H9 (cell line): ENCODE measurements around the gene NAP1L1. TPM values are rescaled to one million over a fixed set of nuclear protein-coding genes. Genes with fewer than 3 reads are reported as not detected.

Experiments
- DNase-seq: peaks from one replicate; pipeline ENCODE4 v3.0.0-alpha.2; 2017
- H2AFZ ChIP-seq: one replicate; pipeline ENCODE4 v1.6.1; 2013; ENCODE audit warnings: mild to moderate bottlenecking, low read length, control low read depth, moderate library complexity
- H2AK5ac ChIP-seq: 2 replicates; pipeline ENCODE4 v1.6.1; 2013; ENCODE audit warnings: low read length, control low read depth, mixed read lengths; ENCODE audit not compliant: insufficient read length
- H2BK120ac ChIP-seq: one replicate; pipeline ENCODE4 v1.6.1; 2013; ENCODE audit warnings: low read depth, mild to moderate bottlenecking, low read length, control low read depth, inconsistent platforms; ENCODE audit not compliant: poor library complexity, severe bottlenecking
- H2BK12ac ChIP-seq: 2 replicates; pipeline ENCODE4 v1.6.1; 2013; ENCODE audit warnings: low read length, control low read depth, mixed read lengths, low read depth; ENCODE audit not compliant: insufficient read length
- H2BK15ac ChIP-seq: 2 replicates; pipeline ENCODE4 v1.6.1; 2013; ENCODE audit warnings: low read depth, low read length, control low read depth
- H2BK20ac ChIP-seq: one replicate; pipeline ENCODE4 v1.6.1; 2013; ENCODE audit warnings: low read depth, mild to moderate bottlenecking, low read length, control low read depth, inconsistent platforms; ENCODE audit not compliant: poor library complexity, severe bottlenecking
- H2BK5ac ChIP-seq: 2 replicates; pipeline ENCODE4 v1.6.1; 2013; ENCODE audit warnings: low read length, control low read depth, mixed read lengths; ENCODE audit not compliant: insufficient read length
- H3K14ac ChIP-seq: 2 replicates; pipeline ENCODE4 v1.6.1; 2013; ENCODE audit warnings: low read length, control low read depth; ENCODE audit not compliant: insufficient read depth
- H3K18ac ChIP-seq: 2 replicates; pipeline ENCODE4 v1.6.1; 2013; ENCODE audit warnings: low read depth, mild to moderate bottlenecking, mixed read lengths, low read length, control low read depth; ENCODE audit not compliant: insufficient read length
- H3K23ac ChIP-seq: 2 replicates; pipeline ENCODE4 v1.6.1; 2013; ENCODE audit warnings: low read length, control low read depth, mixed read lengths, low read depth; ENCODE audit not compliant: insufficient read length
- H3K23me2 ChIP-seq: 2 replicates; pipeline ENCODE4 v1.6.1; 2013; ENCODE audit warnings: low read depth, mild to moderate bottlenecking, mixed read lengths, low read length, control low read depth; ENCODE audit not compliant: insufficient read length, poor library complexity, severe bottlenecking
- H3K27ac ChIP-seq: 2 replicates; pipeline ENCODE4 v1.5.1; 2013; ENCODE audit warnings: low read length, control low read depth, mixed read lengths, low read depth; ENCODE audit not compliant: insufficient read length
- H3K27me3 ChIP-seq: 2 replicates; pipeline ENCODE4 v1.6.1; 2013; ENCODE audit warnings: low read length, control low read depth, inconsistent platforms; ENCODE audit not compliant: insufficient read depth
- H3K4ac ChIP-seq: 2 replicates; pipeline ENCODE4 v1.6.1; 2013; ENCODE audit warnings: low read depth, mild to moderate bottlenecking, control low read depth, inconsistent platforms, low read length, moderate library complexity
- H3K4me1 ChIP-seq: 2 replicates; pipeline ENCODE4 v1.6.1; 2013; ENCODE audit warnings: low read length, control low read depth, inconsistent platforms; ENCODE audit not compliant: insufficient read depth
- H3K4me2 ChIP-seq: 2 replicates; pipeline ENCODE4 v1.6.1; 2013; ENCODE audit warnings: low read length, control low read depth, mixed read lengths; ENCODE audit not compliant: insufficient read length, insufficient read depth
- H3K56ac ChIP-seq: 2 replicates; pipeline ENCODE4 v1.6.1; 2013; ENCODE audit warnings: low read depth, mild to moderate bottlenecking, mixed read lengths, low read length, control low read depth; ENCODE audit not compliant: insufficient read length
- H3K79me1 ChIP-seq: 2 replicates; pipeline ENCODE4 v1.6.1; 2013; ENCODE audit warnings: low read depth, mild to moderate bottlenecking, moderate library complexity, low read length, control low read depth, inconsistent platforms; ENCODE audit not compliant: insufficient read depth, poor library complexity, severe bottlenecking
- H3K79me2 ChIP-seq: 2 replicates; pipeline ENCODE4 v1.6.1; 2013; ENCODE audit warnings: low read length, control low read depth, inconsistent platforms; ENCODE audit not compliant: insufficient read depth
- H3K9ac ChIP-seq: 2 replicates; pipeline ENCODE4 v1.6.1; 2013; ENCODE audit warnings: low read length, control low read depth, mixed read lengths; ENCODE audit not compliant: insufficient read length; ENCODE audit errors: extremely low read depth
- H3K9me3 ChIP-seq: one replicate; pipeline ENCODE4 v1.6.1; 2013; ENCODE audit warnings: low read depth, low read length, inconsistent platforms; ENCODE audit not compliant: control insufficient read depth
- H3T11ph ChIP-seq: one replicate; pipeline ENCODE4 v1.6.1; 2013; ENCODE audit warnings: mild to moderate bottlenecking, low read length, control low read depth, inconsistent platforms
- H4K20me1 ChIP-seq: one replicate; pipeline ENCODE4 v1.6.1; 2013; ENCODE audit not compliant: control insufficient read depth, insufficient read length, insufficient read depth
- H4K5ac ChIP-seq: 2 replicates; pipeline ENCODE4 v1.6.1; 2013; ENCODE audit warnings: low read depth, mild to moderate bottlenecking, mixed read lengths, low read length, control low read depth; ENCODE audit not compliant: insufficient read length
- H4K8ac ChIP-seq: replicated peaks from 2 replicates; pipeline ENCODE4 v1.6.1; 2013; ENCODE audit warnings: low read length, control low read depth, mixed read lengths, low read depth; ENCODE audit not compliant: insufficient read length
- H4K91ac ChIP-seq: 2 replicates; pipeline ENCODE4 v1.6.1; 2013; ENCODE audit warnings: low read depth, mild to moderate bottlenecking, moderate library complexity, mixed read lengths, low read length, control low read depth; ENCODE audit not compliant: insufficient read length
- H3K27ac Mint-ChIP-seq, 3 experiments: 2 replicates in 2 of 3; 3 replicates in 1 of 3; pipeline ENCODE4 v1.8.0; 2020 to 2021; ENCODE audit warnings: mixed read lengths in 3 of 3, mild to moderate bottlenecking in 1 of 3, moderate library complexity in 1 of 3
- H3K27me3 Mint-ChIP-seq: 2 replicates; pipeline ENCODE4 v1.8.0; 2021; ENCODE audit warnings: low read depth, mild to moderate bottlenecking, moderate library complexity, mixed read lengths
- H3K36me3 Mint-ChIP-seq, 3 experiments: 2 replicates in 2 of 3; 3 replicates in 1 of 3; pipeline ENCODE4 v1.8.0; 2020 to 2021; ENCODE audit warnings: low read depth in 3 of 3, mixed read lengths in 3 of 3; ENCODE audit not compliant: insufficient read depth in 1 of 3
- H3K4me1 Mint-ChIP-seq, 2 experiments: 2 replicates each; pipeline ENCODE4 v1.8.0; 2020; ENCODE audit warnings: mixed read lengths in 2 of 2
- H3K4me3 Mint-ChIP-seq, 2 experiments: 2 replicates in 1 of 2; 3 replicates in 1 of 2; pipeline ENCODE4 v1.8.0; 2020 to 2021; ENCODE audit warnings: mild to moderate bottlenecking in 2 of 2, mixed read lengths in 2 of 2, moderate library complexity in 1 of 2
- H3K9me3 Mint-ChIP-seq, 2 experiments: 2 replicates in 1 of 2; 3 replicates in 1 of 2; pipeline ENCODE4 v1.8.0; 2020; ENCODE audit warnings: mild to moderate bottlenecking in 2 of 2, mixed read lengths in 2 of 2, moderate library complexity in 1 of 2
- CTCF ChIP-seq: fragments of 200-600 bp; sonication (generic); conservative IDR thresholded peaks from 3 replicates; pipeline ENCODE4 v1.8.0; 2021; ENCODE audit warnings: antibody characterized with exemption, mild to moderate bottlenecking
- WGBS: extraction: QIAGEN DNeasy Blood & Tissue Kit; methylation state at CpG from one replicate; pipeline ENCODE4 v1.1.7; 2013; ENCODE audit warnings: missing lambda C conversion rate, low lambda C conversion rate, mixed read lengths; ENCODE audit not compliant: insufficient read length; ENCODE audit errors: extremely low coverage; 5-methylcytosine and 5-hydroxymethylcytosine counted together
- total RNA-seq: library from RNA; stranded (reverse); gene quantifications from 2 replicates; pipeline ENCODE4 v1.2.1, GENCODE V29; 2021

Gene NAP1L1
- total RNA-seq, 1 experiment from 2014 or later = 1,012 TPM

GRCh38 chr12:76032043-76032981 lies 52.2 kb downstream of the NAP1L1 start:
- Histone ChIP-seq H4K5ac (peak overlapping the region; percentile 82), H2BK15ac (no peak overlapping the region), H2BK120ac (no peak overlapping the region), H3K4me2 (peak overlapping the region; percentile 97), H3K56ac (no peak overlapping the region), H3T11ph (no peak overlapping the region), H2BK20ac (no peak overlapping the region), H3K23me2 (peaks cover 9% of the 10 kb centered on the region), H2AK5ac (no peak overlapping the region), H2AFZ (no peak overlapping the region), H3K9ac (peak overlapping the region; percentile 83), H3K23ac (no peak overlapping the region), H3K9me3 (no peaks in the 10 kb centered on the region), H4K20me1 (no peaks in the 10 kb centered on the region), H2BK12ac (no peak overlapping the region), H3K79me2 (peaks cover 11% of the 10 kb centered on the region; the same call in 1 of the 2 replicates), H3K18ac (peak overlapping the region; percentile 74), H4K91ac (no peak overlapping the region), H3K4ac (no peak overlapping the region), H3K27me3 (no peaks in the 10 kb centered on the region), H2BK5ac (peak overlapping the region; percentile 94), H3K79me1 (no peaks in the 10 kb centered on the region), H3K4me1 (peaks cover 8% of the 10 kb centered on the region; the same call in 1 of the 2 replicates), H3K27ac (peak overlapping the region; percentile 87), H4K8ac (no peak overlapping the region), H3K14ac (peak overlapping the region; percentile 88)
- no CpG with 5 or more reads among the region's 58 CpGs for WGBS
- peaks cover 5 to 36% (median 24%) of the 10 kb centered on the region in 3 experiments; a peak in 4 of 7 replicates for H3K36me3 Mint-ChIP-seq
- peak overlapping the region; percentile 98 to 99 for H3K4me3 Mint-ChIP-seq
- no peak for TF ChIP-seq CTCF
- peak; percentile 73 for DNase-seq
- peaks cover 28 to 30% of the 10 kb centered on the region in 2 experiments for H3K4me1 Mint-ChIP-seq
- peak overlapping the region; percentile 93 to 99 (median 99) for H3K27ac Mint-ChIP-seq
- H3K9me3 Mint-ChIP-seq = no peaks in the 10 kb centered on the region; a peak in 1 of 5 replicates
- H3K27me3 Mint-ChIP-seq = peaks cover 3% of the 10 kb centered on the region
